Measurements from ENCODE around the gene GNB1. TPM values are rescaled to one million over a fixed set of nuclear protein-coding genes. Genes with fewer than 3 reads are reported as not detected.

GNB1 gene
- total and polyA plus RNA-seq, 10 of the 15 experiments (the other 5 are each of a cell fraction or from before 2014, with no cell fraction given) = 23.0 to 392 (median 93.9) TPM

- TF ChIP-seq RELB (IDR thresholded peaks at IDR 0.05; ENCODE audit: low read depth) (0 out of 2 replicates have a peak, but pooled peaks have one; percentile 11), BCL3 (IDR thresholded peaks at IDR 0.05; ENCODE audit: borderline replicate concordance, insufficient read depth, low read depth, low read length, poor library complexity, severe bottlenecking) (peak; percentile 31), CEBPB (IDR thresholded peaks at IDR 0.05; ENCODE audit: borderline replicate concordance in 1 of 2, low read depth in 2 of 2, low read length in 2 of 2) (no peak), NR2F1 (conservative IDR thresholded peaks at IDR 0.05) (peak; percentile 7; the same call in 1 of the 2 replicates), ZZZ3 (IDR thresholded peaks at IDR 0.05; ENCODE audit: control insufficient read depth, insufficient read length, low read depth) (no peak), POU2F2 (IDR thresholded peaks at IDR 0.05; ENCODE audit: borderline replicate concordance, low read depth, low read length) (0 out of 3 replicates have a peak, but pooled peaks have one; percentile 13), ZBTB40 (IDR thresholded peaks at IDR 0.05; ENCODE audit: borderline replicate concordance) (0 out of 2 replicates have a peak, but pooled peaks have one; percentile 57), EED (IDR thresholded peaks at IDR 0.05; ENCODE audit: low read depth) (no peak), HDAC6 (IDR thresholded peaks at IDR 0.05; ENCODE audit: unreplicated experiment) (peak; percentile 13), EP300 (IDR thresholded peaks at IDR 0.05; ENCODE audit: borderline replicate concordance in 1 of 2, control insufficient read depth in 1 of 2, low read depth in 2 of 2, low read length in 2 of 2) (0 out of 4 replicates have a peak, but pooled peaks of 1 of the 2 experiments have one; percentile 2), TCF3 (IDR thresholded peaks at IDR 0.05; ENCODE audit: borderline replicate concordance, insufficient read depth, low read depth, low read length) (no peak)
These were observed 110.0 kb downstream of the GNB1 start (continued) for GRCh38 chr1:1780598-1781525.

Data from GM12878 (cell line).